Epithelial cell of esophagus (primary cell): ENCODE measurements around the gene OTUD6A.
A peak's percentile ranks its signal among the peaks of the same experiment; 100 is the strongest.

Source experiments
- DNase-seq: peaks from one replicate; pipeline ENCODE4 v3.0.0; 2010; ENCODE audit warnings: low read depth
- H3K4me3 ChIP-seq: 2 replicates; pipeline ENCODE4 v1.5.1; 2011; ENCODE audit warnings: mild to moderate bottlenecking, low read length, control low read depth
- CTCF ChIP-seq: IDR thresholded peaks from 2 replicates; pipeline ENCODE4 v1.5.1; 2011; ENCODE audit warnings: low read depth, mild to moderate bottlenecking, low read length, control low read depth, inconsistent platforms; ENCODE audit not compliant: insufficient read depth; ENCODE audit errors: missing control alignments

The OTUD6A gene

GRCh38 chrX:70038515-70038914, 23.7 kb upstream of the OTUD6A start:
- TF ChIP-seq CTCF = no peak
- H3K4me3 ChIP-seq = no peak overlapping the region
- DNase-seq = no peak

GRCh38 chrX:70038951-70039350, 23.3 kb upstream of the OTUD6A start:
- DNase-seq = no peak
- no peak overlapping the region for H3K4me3 ChIP-seq
- no peak for TF ChIP-seq CTCF

GRCh38 chrX:70039758-70040157, 22.5 kb upstream of the OTUD6A start:
- DNase-seq = peak; percentile 48
- TF ChIP-seq CTCF = no peak

GRCh38 chrX:70041993-70042392, 20.3 kb upstream of the OTUD6A start:
- TF ChIP-seq CTCF = no peak
- no peak overlapping the region for H3K4me3 ChIP-seq
- no peak for DNase-seq

More at GRCh38 chrX:70039758-70040157, 22.5 kb upstream of the OTUD6A start:
- H3K4me3 ChIP-seq = no peak overlapping the region

- peak; percentile 63 for DNase-seq
- TF ChIP-seq CTCF = peak; percentile 20
- H3K4me3 ChIP-seq = no peak overlapping the region
These were observed 19.6 kb upstream of the OTUD6A start for GRCh38 chrX:70042399-70043371.

- no peak for DNase-seq
- H3K4me3 ChIP-seq = no peak overlapping the region
- no peak for TF ChIP-seq CTCF
These were observed 18.6 kb upstream of the OTUD6A start for GRCh38 chrX:70043685-70044084.

GRCh38 chrX:70044541-70045245, 17.6 kb upstream of the OTUD6A start:
- no peak overlapping the region for H3K4me3 ChIP-seq
- DNase-seq = peak; percentile 16
- no peak for TF ChIP-seq CTCF
